Stromal cell of bone marrow (primary cell): ENCODE data around the gene KATNAL1.

Experiments used
- DNase-seq: peaks from one replicate; pipeline ENCODE4 v3.0.0-alpha.2; 2012; ENCODE audit warnings: low read depth

The KATNAL1 gene

DNA sequence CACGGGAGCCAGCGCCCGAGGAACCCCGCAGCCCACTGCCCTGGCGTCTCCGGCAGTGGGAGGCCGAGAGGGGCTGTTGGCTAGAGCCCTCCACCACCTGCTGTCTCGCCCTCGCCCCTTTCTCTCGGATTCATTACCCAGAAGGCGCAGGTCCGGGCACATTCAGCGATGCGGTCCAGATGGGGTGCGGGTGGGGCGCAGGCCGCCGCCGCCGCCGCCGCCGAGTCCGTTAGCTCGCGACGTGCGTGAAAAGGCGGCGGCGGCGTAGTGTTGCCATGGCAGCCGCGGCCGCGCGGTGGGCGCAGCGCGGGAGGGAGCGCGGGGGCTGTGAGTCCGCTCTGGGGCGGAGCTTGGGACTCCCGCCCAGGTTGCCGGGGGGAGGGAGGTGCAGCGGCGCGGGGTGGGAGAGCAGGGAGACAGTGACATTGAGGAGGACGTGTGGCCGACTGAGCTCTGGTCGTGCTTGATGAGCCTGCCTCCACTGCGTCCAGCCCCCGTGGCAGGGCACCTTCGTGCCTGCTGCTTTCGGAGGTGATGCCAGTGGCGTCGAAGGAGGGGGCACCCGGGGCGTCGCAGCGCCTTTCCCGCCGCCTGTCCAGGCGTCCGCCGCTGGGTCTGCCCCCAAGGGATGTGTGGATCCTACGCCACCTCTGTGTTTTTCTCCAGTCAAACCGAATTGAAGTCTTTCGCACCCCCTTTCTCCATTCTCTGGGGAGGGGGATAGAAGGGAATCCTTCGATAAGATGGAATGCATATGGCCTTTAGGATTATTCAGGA is at the start of gene KATNAL1:
Gene KATNAL1 (minus strand): TSS at position 358 of the 777 bp plus-strand sequence. CDS start 23,774 bp downstream, outside the sequence.
- no peak for DNase-seq

DNA sequence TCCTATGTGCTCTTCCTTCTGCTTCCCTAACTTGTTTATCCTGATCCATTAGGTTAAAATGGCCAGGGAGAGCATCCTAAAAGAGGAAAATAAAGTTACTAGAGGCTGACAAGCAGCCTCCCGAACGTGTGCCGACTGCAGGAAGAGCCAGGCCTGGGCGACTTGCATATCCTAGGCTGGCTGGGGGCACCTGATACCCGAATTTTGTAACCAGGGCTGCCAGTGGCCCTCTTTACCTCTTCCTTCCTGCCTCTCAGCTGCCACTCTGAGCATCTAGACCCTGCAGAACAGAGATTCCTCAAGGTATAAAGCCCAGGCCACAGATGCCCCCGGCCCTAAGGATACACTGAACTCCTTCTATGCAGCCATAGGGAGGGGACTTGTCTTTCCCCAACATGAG is 48.5 kb upstream of the KATNAL1 start:
- DNase-seq, result no peak

DNA sequence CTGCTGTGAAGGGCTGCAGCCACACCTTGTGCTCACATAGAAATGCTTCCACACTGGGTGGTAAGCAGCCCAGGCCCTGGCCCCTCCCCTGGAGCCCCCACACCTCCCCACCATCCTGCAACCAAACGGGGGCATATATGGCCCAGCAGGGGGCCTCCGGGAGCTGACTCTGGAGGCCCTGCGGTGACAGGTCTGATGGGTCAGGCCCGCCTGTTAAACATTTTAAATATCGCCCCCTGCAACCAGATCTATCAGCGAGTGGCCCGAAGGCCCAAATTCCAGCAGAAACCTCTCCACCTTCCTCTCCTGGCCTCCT is 48.0 kb upstream of the KATNAL1 start:
- no peak for DNase-seq

DNA sequence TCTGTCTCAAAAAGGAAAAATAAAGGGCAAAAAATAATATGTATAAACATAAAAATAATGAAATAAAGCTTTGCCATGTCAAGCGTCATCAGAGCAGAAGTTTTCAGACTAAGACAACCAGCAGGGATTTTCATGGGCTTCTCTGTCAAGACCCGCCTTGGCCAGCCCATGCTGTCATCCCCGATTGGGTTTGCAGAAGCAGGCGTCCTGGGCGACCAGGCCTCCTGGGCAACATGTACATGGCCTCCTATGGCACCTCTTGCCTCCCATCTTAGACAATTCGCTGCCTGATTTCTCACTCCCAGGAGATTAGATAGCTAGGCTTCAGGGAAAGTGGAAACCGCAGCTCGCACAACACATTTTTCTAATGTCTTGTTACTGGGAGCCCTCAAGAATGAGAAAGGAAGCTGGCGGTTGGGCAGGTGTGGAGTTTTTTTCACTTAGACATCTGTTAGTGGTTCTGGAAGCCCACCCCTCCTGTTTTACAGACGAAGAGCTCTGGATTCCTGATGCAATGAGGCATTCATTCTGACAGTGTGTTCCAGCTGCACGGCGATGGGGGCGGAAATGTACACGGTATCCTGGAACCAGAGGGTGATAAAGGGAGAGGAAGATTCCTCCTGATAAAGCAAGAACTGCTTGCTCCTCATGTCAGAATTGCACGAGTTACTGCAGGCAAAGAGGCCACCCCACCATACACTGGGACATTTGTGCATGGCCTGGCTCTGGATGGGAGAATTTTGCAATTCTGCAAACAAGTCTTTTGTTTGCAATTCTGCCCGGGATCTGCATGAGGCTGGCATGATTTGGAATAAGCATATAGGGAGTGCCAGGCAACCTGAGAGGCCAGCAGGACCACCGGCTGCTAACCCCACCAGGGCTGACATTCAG is 47.4 kb upstream of the KATNAL1 start:
- DNase-seq, result no peak

DNA sequence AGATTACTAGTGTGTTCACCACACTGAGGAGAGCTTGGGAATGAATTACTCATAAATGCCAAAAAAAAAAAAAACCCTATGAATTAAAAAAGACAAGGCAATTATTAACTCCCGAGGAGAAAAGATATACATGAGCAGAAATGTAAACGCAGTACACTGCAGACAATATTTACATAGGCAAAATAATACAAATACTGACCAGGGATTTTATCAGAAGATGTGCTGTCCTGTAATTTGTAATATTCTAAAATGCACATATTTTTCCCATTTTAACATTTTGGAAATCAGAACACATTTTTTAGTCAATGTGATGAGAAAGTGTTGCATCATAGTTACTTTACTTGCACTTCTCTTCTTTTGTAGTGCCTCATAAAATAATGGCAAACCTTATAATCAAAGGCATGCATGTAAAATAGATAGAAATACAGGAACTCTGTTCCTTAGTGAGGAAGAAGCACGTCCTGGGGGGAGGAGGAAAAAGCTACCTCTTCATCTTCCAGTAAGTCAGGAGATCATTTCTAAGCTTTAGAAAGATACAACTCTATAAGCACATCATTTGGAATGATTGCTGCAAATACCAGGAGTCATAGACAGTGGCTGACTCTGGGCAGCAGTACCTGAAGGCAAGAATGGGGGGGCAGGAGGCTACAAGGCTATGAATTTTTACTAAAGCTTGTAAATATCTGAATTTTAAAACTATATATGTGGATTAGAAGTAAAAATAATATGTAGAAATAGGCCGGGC is 46.3 kb upstream of the KATNAL1 start:
- no peak for DNase-seq

DNA sequence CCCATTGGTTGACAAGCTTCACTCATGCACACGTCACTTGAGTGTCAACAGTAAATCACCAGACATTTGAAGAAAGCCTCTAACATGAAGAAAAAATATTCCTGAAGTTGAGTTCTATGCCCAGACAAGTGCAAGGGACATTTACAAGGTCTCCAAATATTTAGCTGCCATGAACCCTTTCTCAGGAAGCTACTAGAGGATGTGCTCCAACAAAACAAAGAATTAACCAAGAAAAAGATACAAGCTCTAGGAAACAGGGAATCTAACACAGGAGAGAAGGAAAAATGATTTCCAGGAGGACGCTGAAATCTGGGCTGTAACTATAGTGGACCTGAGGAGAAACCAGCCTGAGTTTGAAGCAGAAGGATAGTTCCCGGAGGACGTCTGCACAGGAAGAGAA is 45.7 kb upstream of the KATNAL1 start:
- no peak for DNase-seq

DNA sequence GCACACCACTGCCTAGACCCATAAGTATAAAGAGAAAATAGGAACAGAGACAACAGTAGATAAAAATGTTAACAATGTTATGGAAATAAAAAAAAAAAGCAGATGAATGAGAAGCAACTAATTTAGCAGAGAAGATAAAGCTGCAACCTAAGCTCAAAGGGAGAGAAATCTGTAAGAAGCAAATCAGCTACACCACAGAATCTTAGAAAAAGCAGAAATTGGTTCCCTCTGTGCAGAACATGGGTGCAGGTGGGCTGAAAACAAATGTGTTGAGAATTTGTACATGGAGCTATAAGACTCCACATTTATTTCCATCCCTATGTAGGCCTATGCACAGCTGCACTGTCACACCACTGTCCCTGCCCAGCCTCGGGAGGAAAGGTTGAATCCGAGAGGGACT is 44.8 kb upstream of the KATNAL1 start:
- no peak for DNase-seq

DNA sequence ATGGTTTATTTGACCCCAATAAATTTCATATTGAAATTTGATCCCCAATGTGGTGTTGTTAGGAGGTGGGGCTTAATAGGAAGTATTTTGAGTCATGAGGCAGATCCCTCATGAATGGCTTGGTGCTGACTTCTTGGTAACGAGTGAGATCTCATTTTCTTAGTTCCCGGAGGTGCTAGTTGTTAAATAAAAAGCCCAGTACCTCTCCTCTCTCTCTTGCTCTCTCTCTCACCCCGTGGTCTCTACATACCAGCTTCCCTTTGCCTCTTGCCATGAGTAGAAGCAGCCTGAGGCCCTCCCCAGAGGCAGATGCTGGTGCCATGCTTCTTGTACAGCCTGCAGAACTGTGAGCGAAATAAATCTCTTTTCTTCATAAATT is 39.4 kb upstream of the KATNAL1 start:
- no peak for DNase-seq

DNA sequence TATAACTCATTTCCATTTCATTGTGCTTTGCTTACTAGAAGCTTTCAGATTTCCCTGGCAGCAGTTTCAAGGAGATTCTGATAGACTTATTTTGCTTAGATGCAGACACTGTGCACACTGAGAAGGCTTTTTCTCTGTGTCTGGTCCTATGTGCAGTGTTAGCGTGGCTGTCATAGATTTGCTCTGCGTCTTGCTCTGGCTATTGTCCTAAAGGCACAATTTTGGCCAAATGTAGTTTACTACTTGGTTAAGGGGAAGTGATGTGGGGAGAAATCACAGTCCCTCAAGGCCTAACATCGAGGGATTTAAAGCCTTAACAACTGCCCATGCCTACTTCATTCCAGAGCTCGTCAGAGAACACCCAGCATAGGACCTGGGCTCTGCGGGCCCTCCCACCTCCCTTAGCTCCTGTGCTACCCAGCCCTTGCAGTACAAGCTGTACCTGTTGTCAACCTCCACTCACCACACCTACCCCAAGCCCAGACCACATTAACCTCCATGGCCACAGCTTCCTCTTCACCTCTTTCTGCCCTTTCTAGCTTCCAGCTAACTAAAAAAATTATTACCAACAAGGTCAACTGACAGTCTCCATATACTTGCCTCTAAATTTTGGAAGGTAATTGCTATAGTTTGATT is 38.9 kb upstream of the KATNAL1 start:
- no peak for DNase-seq

DNA sequence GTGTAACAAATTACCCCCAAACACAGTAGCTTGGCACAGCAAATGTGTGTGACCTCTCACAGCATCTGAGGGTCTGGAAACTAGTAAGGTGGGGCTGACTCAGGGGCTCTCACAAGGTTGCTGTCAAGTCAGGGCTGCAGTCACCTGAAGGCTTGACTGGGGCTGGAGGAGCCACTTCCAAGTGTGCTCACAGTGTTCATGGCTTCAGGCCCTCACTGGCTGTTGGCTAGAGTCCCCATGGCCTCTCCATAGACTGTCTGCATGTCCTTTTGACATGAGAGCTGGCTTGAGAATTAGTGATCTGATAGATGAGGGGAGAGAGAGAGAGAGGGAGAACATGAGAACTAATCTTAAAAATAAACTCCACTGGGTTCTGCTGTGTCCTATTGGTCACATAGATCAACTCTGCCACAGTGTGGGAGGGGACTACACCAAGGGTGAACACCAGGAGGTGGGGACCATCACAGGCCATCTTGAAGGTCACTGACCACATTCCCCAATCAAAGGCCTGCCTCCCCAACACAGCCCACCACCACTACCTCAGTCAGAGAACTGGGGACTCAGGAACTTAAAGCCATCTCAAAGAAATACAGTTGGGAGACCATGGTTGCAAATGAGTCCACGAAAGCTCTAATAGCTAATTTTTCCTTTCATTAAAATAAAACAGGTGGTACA is 38.2 kb upstream of the KATNAL1 start:
- no peak for DNase-seq

DNA sequence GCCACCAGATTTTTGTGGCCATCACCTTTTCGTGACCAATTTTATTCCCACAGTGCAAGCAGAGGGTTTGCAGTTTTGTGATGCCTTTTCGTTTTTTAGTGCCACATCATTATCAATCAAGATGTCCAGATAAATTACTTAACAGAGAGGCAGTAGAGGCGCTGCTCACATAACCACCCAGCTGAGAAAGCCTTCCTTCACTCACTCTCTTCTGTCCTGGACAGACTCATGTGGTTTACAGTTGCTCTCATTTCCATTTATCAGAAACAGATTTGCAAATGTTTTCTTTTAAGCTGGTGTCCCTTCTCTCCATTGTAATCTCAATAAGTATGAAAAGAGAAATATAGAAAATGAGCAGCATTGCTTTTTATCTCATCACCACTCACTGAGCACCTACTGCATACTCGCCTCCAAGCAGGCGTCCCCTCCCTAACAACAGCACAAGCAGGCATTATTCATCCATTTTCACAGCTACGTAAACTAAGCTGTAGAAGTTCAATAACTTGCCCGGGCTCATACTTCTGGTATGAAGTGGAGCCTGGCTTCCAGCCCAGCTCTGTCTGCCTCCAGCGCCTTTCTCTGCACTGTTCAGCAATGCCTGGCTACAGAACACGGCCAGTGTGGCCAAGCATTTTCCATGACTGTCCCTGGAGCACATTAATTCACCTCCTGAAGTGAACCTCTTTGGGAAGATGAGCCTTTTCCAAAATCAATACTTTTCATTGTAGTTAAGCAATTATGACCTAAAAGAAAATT is 34.6 kb upstream of the KATNAL1 start:
- DNase-seq, result peak; percentile 95

DNA sequence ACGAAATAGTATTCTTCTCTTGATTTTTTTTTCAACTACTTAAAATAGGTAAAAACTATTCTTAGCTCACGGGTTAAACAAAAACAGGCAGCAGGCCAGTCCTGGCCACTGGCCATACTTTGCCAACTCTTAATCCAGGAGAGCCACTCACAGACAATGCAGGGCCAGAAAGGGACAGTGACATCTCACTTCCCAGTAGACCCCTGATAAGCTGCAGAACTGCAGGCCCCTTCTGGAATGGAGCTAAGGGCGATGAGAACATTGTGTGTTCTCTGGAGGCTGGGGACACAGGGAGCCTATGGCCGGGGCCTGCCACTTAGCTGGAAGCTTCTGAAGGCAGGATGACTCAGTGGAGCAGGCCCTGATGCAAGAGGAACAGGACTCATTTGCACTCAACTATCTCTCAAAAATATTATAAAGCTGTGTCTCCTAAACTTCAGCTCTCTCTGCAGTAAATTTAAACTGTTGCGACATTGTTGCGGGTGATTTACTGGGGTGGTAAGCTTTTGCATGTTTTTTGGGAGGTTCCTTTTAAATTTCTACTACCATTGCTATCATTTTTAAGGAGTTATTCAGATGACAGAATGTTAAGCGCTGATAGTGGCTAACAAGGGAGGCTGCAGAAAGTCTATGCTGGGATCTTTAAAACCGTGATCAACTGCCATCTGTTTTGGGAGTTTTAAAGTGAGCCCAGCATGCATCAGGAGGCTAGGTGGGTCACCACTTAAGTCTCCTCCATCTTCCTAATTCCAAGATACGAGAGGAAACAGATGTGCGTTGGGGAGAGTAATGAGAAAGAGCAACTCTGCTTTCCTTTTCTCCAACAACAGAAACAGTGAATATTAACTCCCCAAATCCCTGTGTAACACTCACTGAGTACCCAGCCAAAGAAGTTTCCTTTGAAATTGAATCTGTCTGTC is 33.2 kb upstream of the KATNAL1 start:
- peak; percentile 81 for DNase-seq

DNA sequence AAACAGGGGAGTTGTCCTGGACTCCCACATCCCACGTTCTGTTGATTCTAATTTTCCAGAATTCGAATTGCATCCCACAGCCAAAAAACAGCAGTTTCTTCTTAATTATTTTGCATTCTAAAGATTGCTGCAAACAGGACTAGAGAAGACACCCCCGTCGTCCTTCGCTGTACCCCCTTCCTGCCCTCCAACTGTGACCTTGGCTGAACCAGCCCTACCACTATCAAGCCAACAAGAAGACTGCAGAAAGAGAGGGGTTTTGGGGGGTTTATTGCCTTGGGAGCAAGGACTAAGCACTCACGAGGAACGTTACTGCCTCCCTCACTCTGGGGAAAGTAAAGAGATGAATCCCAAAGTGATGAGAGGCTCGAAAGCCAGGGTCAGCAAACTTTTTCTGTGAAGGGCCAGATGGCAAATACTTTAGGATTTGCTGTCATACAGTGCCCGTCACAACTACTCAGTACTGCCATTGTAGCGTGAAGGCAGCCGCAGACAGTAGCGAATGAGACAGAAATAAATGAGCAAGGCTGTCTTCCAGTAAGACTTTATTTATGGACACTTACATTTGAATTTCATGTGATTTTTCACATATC is 32.5 kb upstream of the KATNAL1 start:
- DNase-seq, result no peak

DNA sequence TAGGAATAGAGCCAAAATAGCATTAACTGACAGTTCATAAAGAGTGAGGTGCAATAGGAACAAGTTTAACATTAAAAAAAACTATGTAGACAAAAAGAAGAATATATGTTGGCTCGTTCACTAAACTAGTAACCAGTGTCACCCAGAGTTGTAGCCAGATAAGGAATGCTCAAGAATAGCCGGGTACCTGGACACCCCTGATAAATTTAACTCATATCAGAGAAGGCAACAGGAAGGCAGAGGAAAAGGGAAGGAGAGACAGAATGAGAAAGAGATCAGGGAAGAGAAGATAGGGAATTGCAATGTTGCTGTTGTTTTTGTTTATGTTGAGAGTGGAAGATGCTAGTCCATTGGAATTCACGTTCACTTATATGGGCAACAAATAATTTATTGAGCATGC is 31.6 kb upstream of the KATNAL1 start:
- no peak for DNase-seq

DNA sequence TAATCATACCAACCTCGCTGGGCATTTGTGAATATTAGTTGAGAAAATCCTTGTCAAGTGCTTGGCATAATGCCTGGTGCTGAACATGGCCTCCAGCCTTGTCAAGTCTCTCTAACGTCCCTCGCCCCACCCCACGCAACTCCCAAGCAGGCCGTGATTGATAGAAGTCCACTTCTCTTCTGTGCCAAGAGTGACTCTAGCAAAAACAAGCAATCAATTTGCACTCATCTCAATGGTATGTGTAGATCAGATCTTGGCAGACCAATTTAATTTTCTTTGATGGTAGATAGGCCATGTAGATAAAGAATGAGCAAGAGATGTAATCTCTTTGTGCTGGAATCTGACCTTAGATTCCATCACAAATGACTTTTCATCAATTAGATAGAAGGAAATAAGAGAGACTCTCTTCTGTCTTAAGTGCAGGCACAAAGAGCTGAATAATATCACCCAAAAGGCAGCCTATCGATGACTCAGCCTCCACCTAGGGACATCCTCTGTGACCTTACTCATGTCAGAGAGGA is 31.0 kb upstream of the KATNAL1 start:
- no peak for DNase-seq

DNA sequence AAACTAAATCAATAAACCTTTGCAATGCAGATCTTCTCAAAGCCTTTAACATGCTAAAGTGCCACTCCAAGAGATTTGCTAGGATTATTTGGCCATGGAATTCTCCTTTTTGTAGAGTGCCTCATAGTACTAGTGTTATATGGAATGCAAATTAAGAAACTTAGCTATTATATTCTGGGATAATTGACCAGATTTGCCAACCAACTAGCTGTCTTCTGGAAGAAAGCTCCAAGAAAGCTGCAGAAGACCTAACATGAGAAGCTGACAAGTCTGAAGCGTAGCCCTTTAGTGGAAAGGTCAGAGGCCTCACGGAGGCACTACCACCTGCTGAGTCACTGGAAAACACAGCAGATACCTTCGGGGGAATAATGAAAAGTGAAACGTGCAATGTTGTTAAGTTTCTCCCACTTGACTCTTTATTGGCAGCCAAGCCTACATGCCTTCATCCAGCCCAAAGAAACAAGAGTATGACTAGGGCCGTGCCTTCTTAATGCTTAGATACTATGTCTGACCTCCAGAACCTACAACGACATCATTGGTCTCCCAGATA is 29.8 kb upstream of the KATNAL1 start:
- DNase-seq, result no peak

DNA sequence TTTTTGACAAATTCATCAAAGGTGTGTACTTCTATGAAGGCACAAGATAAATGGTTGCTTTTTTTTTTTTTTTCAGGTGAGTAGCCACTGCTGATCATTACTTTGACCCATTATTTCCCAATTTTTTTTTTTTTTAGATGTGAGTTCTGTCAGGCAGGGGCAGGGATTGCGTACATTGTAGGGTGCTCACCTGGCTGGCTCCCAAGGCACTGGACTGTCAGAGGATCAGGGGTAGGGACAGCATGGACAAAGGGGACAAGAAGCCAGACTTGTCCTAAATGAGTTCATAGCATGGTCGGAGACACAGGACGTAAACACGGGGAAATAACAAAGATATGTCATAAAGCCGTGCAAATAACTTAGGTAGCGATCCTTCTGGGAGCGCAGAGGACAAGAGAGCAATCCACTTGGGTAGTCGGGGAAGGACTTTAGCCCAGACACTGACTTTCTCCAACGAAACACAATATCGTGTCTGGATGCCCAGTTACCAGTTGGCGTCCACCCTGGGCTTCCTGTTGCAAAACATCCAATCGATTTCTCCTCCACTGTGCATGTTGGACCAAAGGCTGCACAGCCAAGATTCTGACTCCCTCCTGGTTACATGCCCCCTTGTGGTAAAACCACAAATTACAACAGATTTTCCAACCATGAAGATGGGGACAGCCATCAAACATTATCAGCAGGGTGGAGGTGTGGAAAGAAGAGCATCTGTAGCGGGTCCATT is 27.5 kb upstream of the KATNAL1 start:
- no peak for DNase-seq

DNA sequence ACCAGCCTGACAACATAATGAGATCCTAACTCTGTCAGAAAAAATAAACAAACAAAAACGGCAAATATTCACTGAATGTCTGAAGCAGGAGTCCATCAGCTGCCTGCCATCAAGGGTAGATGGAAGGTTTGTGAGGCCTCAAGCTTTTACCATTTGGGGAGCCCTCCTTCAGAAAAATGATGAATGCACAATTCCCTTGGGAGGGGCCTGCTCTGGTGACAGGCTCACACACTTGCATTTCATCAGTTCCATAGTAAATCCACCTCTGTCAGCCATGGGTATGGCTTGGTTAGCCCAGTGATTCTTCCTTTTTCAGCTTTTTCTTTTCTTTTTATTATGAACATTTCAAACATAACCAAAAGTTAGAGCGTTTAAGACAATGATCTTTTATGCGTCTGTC is 26.3 kb upstream of the KATNAL1 start:
- DNase-seq, result no peak
